ENCODE data around the gene ATP8A2.
"Not testable (repeated sequence)": the region's sequence is repeated elsewhere in the genome, so short reads cannot be mapped to it uniquely, and the experiment has no call there.

ATP8A2 gene

GRCh38 chr13:26046639-26047038 lies 674.9 kb downstream of the ATP8A2 start:
- no peak for DNase-seq (ENCODE audit: low spot score)

GRCh38 chr13:26047040-26047439 lies 675.3 kb downstream of the ATP8A2 start:
- DNase-seq (ENCODE audit: low spot score), result no peak

DNA sequence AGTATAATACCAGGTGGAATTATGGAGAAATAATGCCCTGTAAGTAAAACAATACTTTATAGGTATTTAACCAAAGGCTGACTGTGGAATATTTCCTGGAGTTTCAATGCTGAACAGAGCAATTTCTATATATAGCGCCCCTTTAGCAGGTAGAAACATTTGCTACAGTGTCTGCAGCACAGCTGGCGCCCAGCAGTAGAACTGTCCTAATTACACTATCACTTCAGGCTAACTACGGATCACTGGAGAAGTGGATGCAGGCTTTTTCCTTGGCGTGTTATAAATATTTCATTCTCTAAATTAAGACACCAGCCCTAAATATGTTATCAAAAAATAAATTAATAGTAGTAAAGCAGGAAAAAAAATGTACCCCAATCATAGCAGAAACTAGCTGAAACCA lies 677.0 kb downstream of the ATP8A2 start:
- DNase-seq (ENCODE audit: low spot score), result peak; percentile 18

DNA sequence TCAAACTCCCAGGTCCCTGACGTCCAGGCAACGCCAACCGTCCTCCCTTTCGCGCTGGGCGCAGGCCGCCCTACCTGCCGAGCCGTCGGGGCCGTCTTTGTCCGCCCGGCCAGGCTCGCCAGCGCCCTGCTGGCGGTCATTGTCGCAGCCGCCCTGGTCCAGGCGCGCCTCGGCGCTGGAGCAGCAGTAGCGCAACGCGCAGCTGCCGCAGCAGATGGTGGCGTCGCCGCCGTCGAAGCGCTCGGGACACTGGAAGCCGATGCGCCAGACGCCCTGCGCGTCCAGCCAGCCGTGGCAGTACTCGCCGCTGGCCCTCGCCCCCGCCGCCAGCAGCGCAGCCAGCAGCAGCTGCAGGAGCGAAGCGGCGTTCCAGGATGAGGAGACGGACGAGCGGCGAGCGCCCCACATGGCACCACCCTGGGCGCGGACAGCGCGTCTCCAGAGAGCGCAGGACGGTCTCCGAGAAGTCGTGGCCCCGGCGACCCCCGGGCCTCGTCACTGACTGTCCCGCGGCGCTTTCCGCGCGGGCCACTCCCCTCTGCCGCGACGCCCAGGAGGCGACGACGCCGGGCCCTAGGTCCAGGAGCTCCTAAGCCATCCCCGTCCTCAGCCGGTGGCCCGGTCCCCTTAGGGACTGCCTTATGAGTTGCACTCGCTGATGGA lies 678.9 kb downstream of the ATP8A2 start:
- DNase-seq (ENCODE audit: low spot score), result peak; percentile 64

- DNase-seq (ENCODE audit: low spot score), result peak; percentile 35
Measured at GRCh38 chr13:26051231-26051656, 679.5 kb downstream of the ATP8A2 start.

GRCh38 chr13:26051657-26052311 lies 680.0 kb downstream of the ATP8A2 start, which contains the start of gene SHISA2:
SHISA2 (minus strand) TSS chr13:26052016; CDS start chr13:26050975, 1,041 bp downstream.
- peak; percentile 76 for DNase-seq (ENCODE audit: low spot score)

- DNase-seq (ENCODE audit: low spot score), result no peak
Measured at GRCh38 chr13:26052337-26052736, 680.6 kb downstream of the ATP8A2 start.

DNA sequence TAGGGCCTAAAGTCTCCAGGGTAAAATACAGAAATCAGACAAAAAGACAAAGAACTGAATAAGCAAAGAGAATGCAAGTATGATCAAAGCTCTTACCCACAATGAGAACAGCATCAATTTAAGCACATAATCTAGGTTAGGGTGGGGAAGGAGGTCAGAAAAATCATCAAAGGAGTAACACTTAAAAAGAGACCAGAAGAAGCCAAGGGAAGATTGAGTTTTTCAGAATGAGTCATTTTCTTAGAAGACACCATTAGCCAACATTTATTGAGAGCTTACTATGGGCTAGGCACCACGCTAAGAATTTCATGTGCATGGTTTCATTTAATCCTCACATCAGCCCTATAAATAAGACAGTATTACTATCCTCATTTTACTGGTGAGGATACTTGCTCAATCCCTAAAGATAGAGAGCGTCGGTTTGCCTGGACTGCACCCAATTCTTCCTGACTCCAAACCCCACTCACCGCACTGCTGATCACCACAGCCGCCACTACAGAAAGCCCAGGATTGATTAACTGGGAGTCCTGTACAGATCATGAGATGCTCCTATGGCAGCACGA lies 681.7 kb downstream of the ATP8A2 start:
- no peak for DNase-seq (ENCODE audit: low spot score)

DNA sequence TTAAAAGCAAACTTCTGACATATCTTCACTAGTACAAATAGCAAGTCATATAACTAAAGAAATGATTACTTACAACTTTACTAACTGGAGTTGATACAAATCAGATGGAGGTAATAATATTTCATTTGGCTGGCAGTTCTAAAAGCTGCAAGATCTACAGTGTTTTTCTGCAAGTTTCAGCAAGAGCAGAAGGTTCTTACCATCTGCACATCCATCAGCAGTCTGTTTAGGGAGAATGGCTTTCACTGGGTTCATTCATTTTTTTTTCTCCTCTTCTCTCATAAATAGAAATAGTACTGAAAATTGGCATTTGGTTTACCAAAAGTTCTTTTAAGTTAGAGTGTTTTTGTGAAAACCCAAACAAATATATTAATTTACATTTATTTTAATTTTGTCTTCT lies 683.1 kb downstream of the ATP8A2 start:
- no peak for DNase-seq (ENCODE audit: low spot score)

DNA sequence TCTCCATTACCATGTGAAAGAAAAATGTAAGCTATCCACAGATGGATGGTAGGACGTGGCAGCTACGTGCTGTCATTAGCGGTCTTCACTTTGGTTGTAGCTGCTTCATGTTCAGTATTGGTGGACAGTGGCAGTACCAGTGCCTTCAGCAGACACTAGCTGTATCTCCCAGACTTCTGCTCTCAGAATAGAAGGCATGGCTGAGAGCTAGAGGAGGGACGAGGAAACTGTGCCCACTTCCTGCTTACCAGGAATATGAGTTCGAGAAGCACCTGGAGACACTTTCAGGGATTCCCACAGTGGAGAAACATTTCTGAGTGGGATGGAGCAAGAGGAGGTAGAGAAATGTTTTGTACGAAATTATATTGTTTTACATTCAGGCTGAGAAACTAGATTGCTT lies 686.9 kb downstream of the ATP8A2 start:
- no peak for DNase-seq (ENCODE audit: low spot score)

- no peak for DNase-seq (ENCODE audit: low spot score)
Measured at GRCh38 chr13:26060357-26060756, 688.6 kb downstream of the ATP8A2 start.

GRCh38 chr13:26061256-26061655 lies 689.5 kb downstream of the ATP8A2 start:
- DNase-seq (ENCODE audit: low spot score), result no peak

- peak; percentile 94 for DNase-seq (ENCODE audit: low spot score)
Measured at GRCh38 chr13:26061947-26062346, 690.2 kb downstream of the ATP8A2 start.

- peak; percentile 66 for DNase-seq (ENCODE audit: low spot score)
Measured at GRCh38 chr13:26062853-26063444, 691.2 kb downstream of the ATP8A2 start.

DNA sequence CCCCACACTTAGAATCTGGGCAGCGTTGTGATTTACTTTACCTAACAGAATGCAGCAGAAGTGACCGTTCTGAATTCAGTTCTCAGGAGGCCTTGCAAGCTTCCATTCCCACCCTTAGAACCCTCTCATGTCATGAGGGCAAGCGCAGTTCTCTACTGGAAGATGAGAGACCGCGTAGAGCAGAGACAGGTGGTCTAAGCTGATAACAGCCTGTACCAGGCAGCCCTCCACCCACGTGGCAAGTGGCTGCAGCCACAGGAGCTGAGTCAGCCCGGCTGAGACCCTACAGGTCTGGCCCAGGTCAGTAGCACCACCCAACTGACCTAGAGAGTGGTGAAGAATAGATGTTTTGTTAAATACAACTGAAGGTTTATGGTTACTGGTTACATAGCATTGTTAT lies 694.7 kb downstream of the ATP8A2 start:
- DNase-seq (ENCODE audit: low spot score), result peak; percentile 30

DNA sequence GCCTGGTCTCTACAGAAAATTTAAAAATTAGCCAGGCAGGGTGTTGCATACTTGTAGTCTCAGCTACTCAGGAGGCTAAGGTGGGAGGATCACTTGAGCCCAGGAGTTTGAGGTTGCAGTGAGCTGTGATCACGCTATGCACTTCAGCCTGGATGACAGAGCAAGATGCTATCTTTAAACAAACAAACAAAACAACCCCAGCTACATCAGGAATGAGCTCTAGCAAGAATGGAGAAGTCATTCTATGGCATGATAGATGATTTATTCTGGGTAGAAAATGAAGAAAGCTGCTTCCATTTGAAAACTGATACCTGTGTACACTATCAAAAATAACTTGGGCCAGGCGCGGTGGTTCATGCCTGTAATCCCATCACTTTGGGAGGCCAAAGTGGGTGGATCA lies 695.8 kb downstream of the ATP8A2 start:
- DNase-seq (ENCODE audit: low spot score), result no peak

DNA sequence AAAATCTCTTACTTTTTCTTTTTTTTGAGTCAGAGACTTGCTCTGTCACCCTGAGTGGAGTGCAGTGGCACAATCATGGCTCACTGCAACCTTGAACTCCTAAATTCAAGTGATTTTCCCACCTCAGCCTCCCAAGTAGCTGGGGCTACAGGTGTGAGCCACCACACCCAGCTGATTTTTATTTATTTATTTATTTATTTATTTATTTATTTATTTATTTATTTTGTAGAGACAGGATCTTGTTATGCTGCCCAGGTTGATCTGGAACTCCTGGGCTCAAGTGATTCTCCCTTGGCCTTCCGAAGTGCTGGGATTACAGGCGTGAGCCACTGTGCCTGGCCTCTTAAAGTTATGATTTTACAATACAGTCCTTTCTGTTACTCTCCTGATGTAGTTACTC lies 696.6 kb downstream of the ATP8A2 start:
- not testable (repeated sequence) for DNase-seq (ENCODE audit: low spot score)

- not testable (repeated sequence) for DNase-seq (ENCODE audit: low spot score)
Measured at GRCh38 chr13:26069642-26070041, 697.9 kb downstream of the ATP8A2 start.

DNA sequence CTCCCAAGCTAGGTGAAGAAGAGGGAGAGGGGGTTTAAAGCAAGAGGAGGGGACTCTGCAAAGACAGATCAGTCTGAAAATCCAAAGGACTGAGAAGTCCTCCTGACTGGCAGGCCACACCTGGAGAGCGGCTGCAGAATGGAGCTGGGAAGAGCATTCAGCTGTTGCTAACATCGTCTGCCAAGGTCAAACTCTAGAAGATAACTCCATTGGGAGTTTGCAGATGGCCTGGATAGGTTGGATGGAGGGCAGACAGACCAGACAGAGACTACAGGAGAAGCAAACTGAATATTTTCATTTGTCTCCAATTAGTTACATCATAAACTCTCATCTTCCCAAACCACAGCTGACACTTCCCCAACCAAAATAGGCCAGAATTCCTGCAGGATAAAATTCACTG lies 699.9 kb downstream of the ATP8A2 start:
- DNase-seq (ENCODE audit: low spot score), result no peak

DNA sequence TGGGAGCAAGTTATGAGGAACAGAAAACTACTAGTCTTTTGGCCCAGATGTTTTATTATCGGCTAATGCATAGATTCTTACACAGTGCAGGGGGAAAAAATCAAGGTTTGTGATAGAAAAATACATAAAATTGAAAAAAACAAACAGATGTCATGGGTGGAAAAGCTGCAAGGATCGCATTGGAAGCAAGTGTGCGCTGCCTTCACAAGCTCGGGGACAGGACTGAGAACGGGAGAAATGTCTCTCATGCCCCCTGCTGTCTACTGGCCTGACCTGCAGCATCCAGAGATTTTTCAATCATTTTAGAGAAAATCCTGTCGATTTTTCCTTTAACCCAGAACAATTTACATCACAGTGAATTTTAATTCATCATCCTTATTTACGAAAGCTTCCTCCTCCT lies 700.6 kb downstream of the ATP8A2 start:
- DNase-seq (ENCODE audit: low spot score), result not testable (repeated sequence)

DNA sequence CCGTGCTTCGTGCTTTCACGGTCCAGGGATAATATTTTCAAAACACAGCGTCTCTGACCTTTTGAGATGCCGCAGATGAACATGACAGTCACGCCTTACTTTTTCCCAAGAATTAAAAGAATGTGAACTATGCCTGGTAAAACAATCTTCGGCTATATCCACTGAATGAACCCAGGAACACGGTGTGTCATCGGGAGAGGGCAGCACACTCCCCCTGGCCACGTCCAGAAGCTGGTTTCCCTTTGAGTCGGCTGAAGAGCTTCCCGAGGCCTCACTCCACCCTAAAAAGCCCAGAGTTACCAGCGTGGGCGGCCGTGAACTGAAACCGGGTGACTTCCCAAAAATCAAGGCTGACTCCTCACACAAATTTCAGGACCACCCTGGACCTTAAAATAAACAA lies 702.9 kb downstream of the ATP8A2 start:
- peak; percentile 92 for DNase-seq (ENCODE audit: low spot score)

Data from kidney tubule cell (primary cell).